CD4-positive, CD25-positive, alpha-beta regulatory T cell (primary cell): ENCODE results near the gene RFX2. TPM values are rescaled to one million over a fixed set of nuclear protein-coding genes. Genes with fewer than 3 reads are reported as not detected.

Source experiments
- ATAC-seq, 2 donors: fragments of 150-1000 bp; cut with Tn5 transposase; one replicate each; pipeline ENCODE4 v1.10.0; 2021; ENCODE audit warnings: low read depth in 2 of 2, moderate number of reproducible peaks in 2 of 2, moderate library complexity in 1 of 2
- DNase-seq, 3 donors: peaks; one replicate each; pipeline versions ENCODE4 v3.0.0 to v3.0.0-alpha.2; 2012 to 2022; ENCODE audit warnings: mixed read lengths in 1 of 3
- H3K27ac ChIP-seq: one replicate; pipeline ENCODE4 v1.7.0; 2013; ENCODE audit warnings: mild to moderate bottlenecking, low read length; ENCODE audit not compliant: insufficient read depth, poor library complexity, severe bottlenecking
- H3K27me3 ChIP-seq: one replicate; pipeline ENCODE4 v1.7.0; 2013; ENCODE audit warnings: low read length; ENCODE audit not compliant: control insufficient read depth, insufficient read depth
- H3K36me3 ChIP-seq: one replicate; pipeline ENCODE4 v1.7.0; 2013; ENCODE audit warnings: mild to moderate bottlenecking, low read length, moderate library complexity; ENCODE audit not compliant: control insufficient read depth, insufficient read depth
- H3K4me1 ChIP-seq: 2 replicates; pipeline ENCODE4 v1.7.0; 2013; ENCODE audit warnings: mild to moderate bottlenecking, low read length; ENCODE audit not compliant: insufficient read depth, control insufficient read depth, poor library complexity, severe bottlenecking
- H3K4me3 ChIP-seq: one replicate; pipeline ENCODE4 v1.7.0; 2013; ENCODE audit warnings: low read depth, mild to moderate bottlenecking, low read length, moderate library complexity
- H3K9me3 ChIP-seq, 2 experiments: 1 replicate in 1 of 2; 2 replicates in 1 of 2; pipeline ENCODE4 v1.7.0; 2013; ENCODE audit warnings: low read length in 2 of 2, mild to moderate bottlenecking in 1 of 2, moderate library complexity in 1 of 2; ENCODE audit not compliant: control insufficient read depth in 2 of 2
- H3K27ac Mint-ChIP-seq, 3 donors: one replicate each; pipeline ENCODE4 v1.8.0; 2020 to 2022; ENCODE audit warnings: mild to moderate bottlenecking in 3 of 3, mixed read lengths in 3 of 3, moderate library complexity in 2 of 3
- H3K27me3 Mint-ChIP-seq: one replicate; pipeline ENCODE4 v1.8.0; 2022; ENCODE audit warnings: mild to moderate bottlenecking, mixed read lengths
- H3K36me3 Mint-ChIP-seq: one replicate; pipeline ENCODE4 v1.8.0; 2020; ENCODE audit warnings: mixed read lengths
- H3K4me1 Mint-ChIP-seq, 4 donors: one replicate each; pipeline ENCODE4 v1.8.0; 2020 to 2022; ENCODE audit warnings: mixed read lengths in 4 of 4, mild to moderate bottlenecking in 1 of 4
- H3K4me3 Mint-ChIP-seq, 4 donors: one replicate each; pipeline ENCODE4 v1.8.0; 2020 to 2022; ENCODE audit warnings: mild to moderate bottlenecking in 4 of 4, mixed read lengths in 4 of 4, moderate library complexity in 3 of 4
- H3K9me3 Mint-ChIP-seq, 7 donors: one replicate each; pipeline ENCODE4 v1.8.0; 2020 to 2022; ENCODE audit warnings: mixed read lengths in 7 of 7, mild to moderate bottlenecking in 3 of 7, moderate library complexity in 2 of 7
- polyA plus RNA-seq, 4 donors: library from polyadenylated mRNA; unstranded; fragments of 300-500 nt; fragmentation: Illumina TruSeq; gene quantifications; one replicate each; pipeline ENCODE4 v1.2.3, GENCODE V29; 2021
- total RNA-seq: library from RNA; stranded (reverse); gene quantifications from one replicate; pipeline ENCODE4 v1.2.3, GENCODE V29; 2022

Gene RFX2
- total and polyA plus RNA-seq, 5 donors from 2014 or later, result 1.3 to 3.3 (median 2.3) TPM

GRCh38 chr19:6056801-6057650 is 53.3 kb downstream of the RFX2 start:
- Mint-ChIP-seq H3K27me3 (peaks cover 8% of the 10 kb centered on the region), H3K27ac (no peak overlapping the region), H3K4me3 (peak overlapping the region in 1 of 4 donors; percentile 17), H3K4me1 (peaks cover 0 to 35% (median 27%) of the 10 kb centered on the region in 4 donors), H3K36me3 (no peaks in the 10 kb centered on the region), H3K9me3 (no peaks in the 10 kb centered on the region)
- Histone ChIP-seq H3K27me3 (no peaks in the 10 kb centered on the region), H3K36me3 (no peaks in the 10 kb centered on the region), H3K27ac (no peak overlapping the region), H3K4me1 (peaks cover 27% of the 10 kb centered on the region), H3K4me3 (no peak overlapping the region), H3K9me3 (no peaks in the 10 kb centered on the region)
- DNase-seq (no peak), ATAC-seq (peak in 1 of 2 donors; percentile 20)

- Histone ChIP-seq H3K27me3 (no peaks in the 10 kb centered on the region), H3K27ac (no peak overlapping the region), H3K4me1 (peaks cover 20% of the 10 kb centered on the region), H3K9me3 (no peaks in the 10 kb centered on the region), H3K4me3 (no peak overlapping the region), H3K36me3 (no peaks in the 10 kb centered on the region)
- DNase-seq (no peak), ATAC-seq (no peak)
- Mint-ChIP-seq H3K4me3 (no peak overlapping the region), H3K27ac (no peak overlapping the region), H3K27me3 (peaks cover 8% of the 10 kb centered on the region), H3K9me3 (no peaks in the 10 kb centered on the region), H3K4me1 (peaks cover 0 to 28% (median 21%) of the 10 kb centered on the region in 4 donors), H3K36me3 (no peaks in the 10 kb centered on the region)
Measured at GRCh38 chr19:6056282-6056741, 54.0 kb downstream of the RFX2 start.

- peaks cover 12% of the 10 kb centered on the region for H3K27me3 Mint-ChIP-seq
- peak overlapping the region in 1 of 3 donors; percentile 4 for H3K27ac Mint-ChIP-seq
- no peaks in the 10 kb centered on the region for H3K9me3 Mint-ChIP-seq
- no peak overlapping the region for H3K27ac ChIP-seq
- H3K9me3 ChIP-seq, result no peaks in the 10 kb centered on the region
- peaks cover 0 to 17% (median 11%) of the 10 kb centered on the region in 4 donors for H3K4me1 Mint-ChIP-seq
- no peak overlapping the region for H3K4me3 Mint-ChIP-seq
- DNase-seq, result no peak
- no peaks in the 10 kb centered on the region for H3K27me3 ChIP-seq
- H3K4me3 ChIP-seq, result no peak overlapping the region
- ATAC-seq, result no peak
- H3K36me3 Mint-ChIP-seq, result no peaks in the 10 kb centered on the region
- no peaks in the 10 kb centered on the region for H3K36me3 ChIP-seq
- H3K4me1 ChIP-seq, result peaks cover 10% of the 10 kb centered on the region
Measured at GRCh38 chr19:6055013-6055795, 55.1 kb downstream of the RFX2 start.

GRCh38 chr19:6048793-6049405 is 61.4 kb downstream of the RFX2 start:
- H3K36me3 ChIP-seq, result no peaks in the 10 kb centered on the region
- DNase-seq (peak; percentile 64 to 81 (median 77)), ATAC-seq (peak; percentile 96)
- H3K4me1 Mint-ChIP-seq, result peaks cover 0 to 4% (median 2%) of the 10 kb centered on the region in 4 donors
- no peak overlapping the region for H3K4me3 ChIP-seq
- H3K27me3 ChIP-seq, result no peaks in the 10 kb centered on the region
- no peaks in the 10 kb centered on the region for H3K9me3 Mint-ChIP-seq
- H3K27ac ChIP-seq, result no peak overlapping the region
- H3K27me3 Mint-ChIP-seq, result peaks cover 12% of the 10 kb centered on the region
- H3K4me3 Mint-ChIP-seq, result no peak overlapping the region
- H3K36me3 Mint-ChIP-seq, result no peaks in the 10 kb centered on the region
- no peaks in the 10 kb centered on the region for H3K9me3 ChIP-seq
- H3K4me1 ChIP-seq, result peaks cover 5% of the 10 kb centered on the region
- H3K27ac Mint-ChIP-seq, result no peak overlapping the region

GRCh38 chr19:6048348-6048747 is 62.0 kb downstream of the RFX2 start:
- no peaks in the 10 kb centered on the region for H3K27me3 ChIP-seq
- ATAC-seq (no peak), DNase-seq (no peak)
- H3K4me1 ChIP-seq, result peaks cover 5% of the 10 kb centered on the region
- no peaks in the 10 kb centered on the region for H3K9me3 Mint-ChIP-seq
- no peak overlapping the region for H3K27ac Mint-ChIP-seq
- no peak overlapping the region for H3K27ac ChIP-seq
- H3K4me3 Mint-ChIP-seq, result no peak overlapping the region
- H3K36me3 Mint-ChIP-seq, result no peaks in the 10 kb centered on the region
- H3K36me3 ChIP-seq, result no peaks in the 10 kb centered on the region
- peaks cover 11% of the 10 kb centered on the region for H3K27me3 Mint-ChIP-seq
- peaks cover 0 to 4% (median 2%) of the 10 kb centered on the region in 4 donors for H3K4me1 Mint-ChIP-seq
- no peak overlapping the region for H3K4me3 ChIP-seq
- H3K9me3 ChIP-seq, result no peaks in the 10 kb centered on the region

- no peaks in the 10 kb centered on the region for H3K36me3 ChIP-seq
- H3K27ac Mint-ChIP-seq, result no peak overlapping the region
Measured at GRCh38 chr19:6047741-6048251, 62.5 kb downstream of the RFX2 start.

GRCh38 chr19:6047256-6047655 is 63.0 kb downstream of the RFX2 start:
- Histone ChIP-seq H3K27me3 (no peaks in the 10 kb centered on the region), H3K9me3 (no peaks in the 10 kb centered on the region), H3K4me3 (no peak overlapping the region), H3K4me1 (peaks cover 5% of the 10 kb centered on the region), H3K27ac (no peak overlapping the region), H3K36me3 (no peaks in the 10 kb centered on the region)
- Mint-ChIP-seq H3K27ac (no peak overlapping the region), H3K4me1 (peaks cover 0 to 4% (median 2%) of the 10 kb centered on the region in 4 donors), H3K36me3 (no peaks in the 10 kb centered on the region), H3K27me3 (peaks cover 5% of the 10 kb centered on the region), H3K9me3 (no peaks in the 10 kb centered on the region), H3K4me3 (no peak overlapping the region)
- no peak for ATAC-seq
- no peak for DNase-seq

More at GRCh38 chr19:6047741-6048251, 62.5 kb downstream of the RFX2 start:
- Mint-ChIP-seq H3K9me3 (no peaks in the 10 kb centered on the region), H3K36me3 (no peaks in the 10 kb centered on the region), H3K4me1 (peaks cover 0 to 4% (median 2%) of the 10 kb centered on the region in 4 donors), H3K4me3 (no peak overlapping the region), H3K27me3 (peaks cover 6% of the 10 kb centered on the region)
- no peak overlapping the region for H3K27ac ChIP-seq
- peaks cover 5% of the 10 kb centered on the region for H3K4me1 ChIP-seq
- no peak overlapping the region for H3K4me3 ChIP-seq
- no peaks in the 10 kb centered on the region for H3K9me3 ChIP-seq
- DNase-seq (no peak), ATAC-seq (no peak)
- no peaks in the 10 kb centered on the region for H3K27me3 ChIP-seq
